Uterus (tissue), 4 donors: ENCODE data around the gene ITGA11. TPM values are rescaled to one million over a fixed set of nuclear protein-coding genes. Genes with fewer than 3 reads are reported as not detected.

ENCODE experiments used
- DNase-seq, 2 donors: peaks; one replicate each; pipeline ENCODE4 v3.0.0-alpha.2; 2019 to 2020
- H3K27ac ChIP-seq, 2 donors: fragments of 200-600 bp; sonication (generic); 1 replicate in 1 of 2; 2 replicates in 1 of 2; pipeline ENCODE4 v1.5.1; 2016 to 2018
- H3K27me3 ChIP-seq, 2 donors: fragments of 200-600 bp; sonication (generic); one replicate each; pipeline ENCODE4 v1.5.1; 2018 to 2019; ENCODE audit warnings: control low read depth in 1 of 2
- H3K36me3 ChIP-seq, 2 donors: fragments of 200-600 bp; sonication (generic); one replicate each; pipeline ENCODE4 v1.5.1; 2019; ENCODE audit warnings: control low read depth in 1 of 2
- H3K4me1 ChIP-seq, 2 donors: fragments of 200-600 bp; sonication (generic); one replicate each; pipeline ENCODE4 v1.5.1; 2018 to 2019; ENCODE audit warnings: control low read depth in 1 of 2
- H3K4me3 ChIP-seq, 2 donors: fragments of 200-600 bp; sonication (generic); 1 replicate in 1 of 2; 2 replicates in 1 of 2; pipeline ENCODE4 v1.5.1; 2018 to 2019; ENCODE audit warnings: mild to moderate bottlenecking in 1 of 2
- H3K9me3 ChIP-seq, 2 donors: fragments of 200-600 bp; sonication (generic); one replicate each; pipeline ENCODE4 v1.5.1; 2019; ENCODE audit warnings: control low read depth in 1 of 2
- CTCF ChIP-seq, 4 experiments: fragments of 200-600 bp in 2 of 4; fragments of 450-650 bp in 2 of 4; sonication (generic) in 2 of 4; IDR thresholded peaks; one replicate each; pipeline ENCODE4 v1.5.1; 2016 to 2019; ENCODE audit warnings: antibody characterized with exemption in 4 of 4, mild to moderate bottlenecking in 2 of 4, moderate library complexity in 1 of 4
- POLR2A ChIP-seq, 2 donors: fragments of 450-650 bp; IDR thresholded peaks; one replicate each; pipeline ENCODE4 v1.6.1; 2016; ENCODE audit warnings: antibody characterized with exemption in 2 of 2, mild to moderate bottlenecking in 1 of 2, moderate library complexity in 1 of 2
- intact Hi-C: fragments of 100-400 bp; cut with DNase I; formaldehyde crosslinking; loops from one replicate; pipeline ENCODE4 v1.15.1; 2023; ENCODE audit warnings: low total_unique reads
- total RNA-seq, 4 donors: library from RNA; depleted of rRNA in 3 of 4; stranded (reverse); fragments of >200 nt in 3 of 4; gene quantifications; one replicate each; pipeline versions ENCODE4 v1.1.0 to v1.2.4, GENCODE V29; 2014 to 2023
- donor health status: DM: yes; HTN: yes; CAD: no.

The ITGA11 gene
- total RNA-seq, 4 donors from 2014 or later = 37.3 to 106 (median 61.1) TPM

- no peaks in the 10 kb centered on the region for H3K36me3 ChIP-seq
- H3K27ac ChIP-seq = no peak overlapping the region
- no peak overlapping the region for H3K4me3 ChIP-seq
- intact Hi-C loops = no loop called here
- no peaks in the 10 kb centered on the region for H3K9me3 ChIP-seq
- peaks cover 0 to 4% of the 10 kb centered on the region in 2 donors for H3K27me3 ChIP-seq
- DNase-seq = no peak
- TF ChIP-seq CTCF (IDR thresholded peaks at IDR 0.05) (no peak), POLR2A (IDR thresholded peaks at IDR 0.05) (no peak)
- no peaks in the 10 kb centered on the region for H3K4me1 ChIP-seq
Measured at GRCh38 chr15:68265674-68266073, 166.3 kb downstream of the ITGA11 start.

GRCh38 chr15:68265081-68265480 is 166.9 kb downstream of the ITGA11 start:
- no peak overlapping the region for H3K27ac ChIP-seq
- no peak for TF ChIP-seq CTCF (IDR thresholded peaks at IDR 0.05)
- H3K4me3 ChIP-seq = no peak overlapping the region
- H3K9me3 ChIP-seq = no peaks in the 10 kb centered on the region
- no peaks in the 10 kb centered on the region for H3K4me1 ChIP-seq
- no peaks in the 10 kb centered on the region for H3K36me3 ChIP-seq
- intact Hi-C loops = no loop called here
- no peak for DNase-seq
- peaks cover 0 to 4% of the 10 kb centered on the region in 2 donors for H3K27me3 ChIP-seq

- no peak for DNase-seq
- TF ChIP-seq POLR2A (IDR thresholded peaks at IDR 0.05) (no peak), CTCF (IDR thresholded peaks at IDR 0.05) (no peak)
- Histone ChIP-seq H3K27me3 (peaks cover 0 to 4% of the 10 kb centered on the region in 2 donors), H3K9me3 (no peaks in the 10 kb centered on the region), H3K4me1 (no peaks in the 10 kb centered on the region), H3K27ac (no peak overlapping the region), H3K36me3 (no peaks in the 10 kb centered on the region), H3K4me3 (no peak overlapping the region)
- intact Hi-C loops = no loop called here
Measured at GRCh38 chr15:68264282-68264681, 167.7 kb downstream of the ITGA11 start.

GRCh38 chr15:68262514-68263356 is 169.2 kb downstream of the ITGA11 start:
- no peak for DNase-seq
- H3K9me3 ChIP-seq = no peaks in the 10 kb centered on the region
- no peak for TF ChIP-seq CTCF (IDR thresholded peaks at IDR 0.05)
- no peak for TF ChIP-seq POLR2A (IDR thresholded peaks at IDR 0.05)
- no peak overlapping the region for H3K27ac ChIP-seq
- H3K36me3 ChIP-seq = no peaks in the 10 kb centered on the region
- H3K4me1 ChIP-seq = no peaks in the 10 kb centered on the region
- intact Hi-C loops = no loop called here
- no peak overlapping the region for H3K4me3 ChIP-seq
- H3K27me3 ChIP-seq = peaks cover 0 to 4% of the 10 kb centered on the region in 2 donors

GRCh38 chr15:68261980-68262379 is 170.0 kb downstream of the ITGA11 start:
- no peaks in the 10 kb centered on the region for H3K4me1 ChIP-seq
- H3K36me3 ChIP-seq = no peaks in the 10 kb centered on the region
- no peak for DNase-seq
- no peaks in the 10 kb centered on the region for H3K9me3 ChIP-seq
- peaks cover 0 to 4% of the 10 kb centered on the region in 2 donors for H3K27me3 ChIP-seq
- no peak overlapping the region for H3K27ac ChIP-seq
- TF ChIP-seq CTCF (IDR thresholded peaks at IDR 0.05) (no peak), POLR2A (IDR thresholded peaks at IDR 0.05) (no peak)
- intact Hi-C loops = no loop called here
- no peak overlapping the region for H3K4me3 ChIP-seq
